Erythroblast (primary cell): Measurements from ENCODE around the gene GSC2.

Source experiments
- GATA1 ChIP-seq: IDR thresholded peaks from 2 replicates; pipeline ENCODE4 v1.6.1; 2011; ENCODE audit warnings: low read depth, mild to moderate bottlenecking, control low read depth, low read length, moderate library complexity
- POLR2A ChIP-seq: IDR thresholded peaks from 2 replicates; pipeline ENCODE4 v1.6.1; 2011; ENCODE audit warnings: mild to moderate bottlenecking, low read length

DNA sequence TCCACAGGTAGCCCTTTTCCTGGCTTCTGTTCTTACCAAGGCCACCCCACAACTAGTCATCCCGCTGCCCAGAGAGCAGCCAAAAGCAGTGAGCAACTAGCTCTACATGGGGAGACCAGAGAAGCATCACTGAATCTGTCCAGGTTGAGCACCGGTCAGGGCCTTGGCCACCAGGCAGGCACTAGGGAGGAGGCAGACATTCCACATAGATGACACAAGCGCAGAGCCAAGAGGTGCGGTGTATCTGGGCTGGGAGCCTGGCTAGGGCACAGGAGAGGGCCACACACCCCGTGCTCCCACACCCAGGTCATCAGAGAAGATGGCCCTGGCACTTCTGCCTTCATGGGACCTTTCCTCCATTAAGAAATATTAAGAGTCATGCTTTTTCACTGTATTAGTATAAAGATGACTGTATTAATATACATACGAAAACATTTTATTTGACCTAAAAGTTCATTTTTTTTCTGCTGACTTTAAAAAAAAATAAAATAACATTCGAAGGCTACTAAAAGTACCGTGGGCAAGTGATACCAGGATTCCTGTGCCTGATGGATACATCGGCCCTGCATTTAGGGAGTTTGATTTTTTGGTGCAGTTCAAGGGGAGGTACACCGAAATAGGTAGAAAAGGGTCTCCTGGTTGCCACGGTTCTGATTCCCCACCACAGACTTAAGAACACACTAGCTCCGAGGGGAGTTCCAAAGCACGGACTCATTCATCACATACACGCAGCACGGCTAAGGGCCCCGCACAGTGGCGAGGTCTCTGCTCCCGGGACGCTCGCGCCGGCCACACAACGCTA, 29.1 kb downstream of the GSC2 start:
- no peak for TF ChIP-seq GATA1
- no peak for TF ChIP-seq POLR2A
